Thyroid gland (tissue), 4 donors: ENCODE data around the gene DOC2A.

Experiments
- CTCF ChIP-seq, 6 experiments: fragments of 200-600 bp in 3 of 6; fragments of 450-650 bp in 3 of 6; sonication (generic) in 3 of 6; IDR thresholded peaks; one replicate each; pipeline ENCODE4 v1.5.1; 2016 to 2019; ENCODE audit warnings: antibody characterized with exemption in 6 of 6, mild to moderate bottlenecking in 2 of 6, inconsistent platforms in 1 of 6, moderate library complexity in 1 of 6
- POLR2A ChIP-seq, 2 donors: fragments of 450-650 bp; IDR thresholded peaks; one replicate each; pipeline ENCODE4 v1.6.1; 2017; ENCODE audit warnings: antibody characterized with exemption in 2 of 2, mild to moderate bottlenecking in 2 of 2, moderate library complexity in 1 of 2

GRCh38 chr16:30046178-30046577 lies 35.4 kb upstream of the DOC2A start:
- no peak for TF ChIP-seq CTCF (IDR thresholded peaks at IDR 0.05)
- TF ChIP-seq POLR2A (IDR thresholded peaks at IDR 0.05): no peak
